IMR-90 (cell line): ENCODE data around the gene OR8G1. TPM values are rescaled to one million over a fixed set of nuclear protein-coding genes. Genes with fewer than 3 reads are reported as not detected.

Experiments
- ATAC-seq: fragments of 200-7000 bp; cut with Tn5 transposase; 2 replicates; pipeline ENCODE4 v1.9.1; 2020; ENCODE audit warnings: low read depth, mild to moderate bottlenecking, moderate library complexity
- BruUV-seq: library from RNA; stranded (reverse); fragments of 400-500 nt; replicated peaks from 2 replicates; lab custom pipeline; 2021; lab: Mats Ljungman, UMichigan
- CTCF ChIA-PET: fragments of 300-600 bp; formaldehyde crosslinking; extraction: SDS; loops from one replicate; lab custom pipeline; 2021; ENCODE audit warnings: antibody characterized with exemption; lab: Yijun Ruan, JAX
- POLR2A ChIA-PET: fragments of 300-600 bp; sonication (Branson Sonifier 250); formaldehyde crosslinking; loops from one replicate; lab custom pipeline; 2022; ENCODE audit warnings: antibody characterized with exemption; ENCODE audit not compliant: unreplicated experiment; lab: Charles Lee
- DNase-seq: peaks from one replicate; pipeline ENCODE4 v3.0.0; 2013
- H2AFZ ChIP-seq: replicated peaks from 2 replicates; pipeline ENCODE3; 2013; ENCODE audit warnings: low read length, mild to moderate bottlenecking; ENCODE audit not compliant: poor library complexity
- H2AK5ac ChIP-seq: 2 replicates; pipeline ENCODE4 v1.6.1; 2013; ENCODE audit warnings: low read depth, low read length, inconsistent platforms
- H2AK9ac ChIP-seq: replicated peaks from 2 replicates; pipeline ENCODE3; 2013; ENCODE audit warnings: mild to moderate bottlenecking, low read depth, low read length, moderate library complexity; ENCODE audit not compliant: poor library complexity
- H2BK120ac ChIP-seq: 2 replicates; pipeline ENCODE4 v1.6.1; 2013; ENCODE audit warnings: low read depth, low read length, inconsistent platforms
- H2BK15ac ChIP-seq: 3 replicates; pipeline ENCODE4 v1.6.1; 2013; ENCODE audit warnings: low read depth, low read length, inconsistent platforms
- H2BK20ac ChIP-seq: 2 replicates; pipeline ENCODE4 v1.6.1; 2013; ENCODE audit warnings: low read depth, mild to moderate bottlenecking, inconsistent platforms, low read length, moderate library complexity
- H2BK5ac ChIP-seq: 2 replicates; pipeline ENCODE4 v1.6.1; 2013; ENCODE audit warnings: mild to moderate bottlenecking, low read depth, low read length, inconsistent platforms; ENCODE audit not compliant: poor library complexity, severe bottlenecking
- H3K14ac ChIP-seq: replicated peaks from 2 replicates; pipeline ENCODE4 v1.6.1; 2013; ENCODE audit warnings: low read depth, low read length, inconsistent platforms
- H3K18ac ChIP-seq: 2 replicates; pipeline ENCODE4 v1.6.1; 2013; ENCODE audit warnings: low read depth, low read length, control low read depth
- H3K23ac ChIP-seq: 2 replicates; pipeline ENCODE4 v1.6.1; 2013; ENCODE audit warnings: low read depth, low read length, inconsistent platforms
- H3K27ac ChIP-seq: 2 replicates; pipeline ENCODE4 v1.5.1; 2013; ENCODE audit warnings: mild to moderate bottlenecking, control low read depth, low read length; ENCODE audit not compliant: insufficient read depth
- H3K27me3 ChIP-seq: 2 replicates; pipeline ENCODE4 v1.6.1; 2013; ENCODE audit warnings: low read length; ENCODE audit not compliant: control insufficient read depth, insufficient read depth
- H3K36me3 ChIP-seq: 2 replicates; pipeline ENCODE4 v1.6.1; 2013; ENCODE audit warnings: low read length, mixed read lengths; ENCODE audit not compliant: control insufficient read depth, insufficient read depth
- H3K4ac ChIP-seq: 2 replicates; pipeline ENCODE4 v1.6.1; 2013; ENCODE audit warnings: low read depth, low read length, inconsistent platforms
- H3K4me1 ChIP-seq: 2 replicates; pipeline ENCODE4 v1.6.1; 2013; ENCODE audit warnings: low read length, mixed read lengths; ENCODE audit not compliant: control insufficient read depth, insufficient read depth
- H3K4me2 ChIP-seq: 2 replicates; pipeline ENCODE4 v1.6.1; 2013; ENCODE audit warnings: low read depth, mild to moderate bottlenecking, control low read depth, low read length, moderate library complexity
- H3K4me3 ChIP-seq: 2 replicates; pipeline ENCODE4 v1.5.1; 2013; ENCODE audit warnings: low read depth, mild to moderate bottlenecking, control low read depth, low read length, moderate library complexity; ENCODE audit not compliant: insufficient read depth
- H3K56ac ChIP-seq: 2 replicates; pipeline ENCODE4 v1.6.1; 2013; ENCODE audit warnings: low read length, inconsistent platforms; ENCODE audit not compliant: insufficient read depth; ENCODE audit errors: extremely low read depth
- H3K79me1 ChIP-seq, 2 experiments: 2 replicates each; pipeline ENCODE4 v1.6.1; 2013; ENCODE audit warnings: low read length in 2 of 2, inconsistent platforms in 1 of 2, low read depth in 1 of 2
- H3K9ac ChIP-seq: 2 replicates; pipeline ENCODE4 v1.6.1; 2013; ENCODE audit warnings: low read depth, low read length, control low read depth
- H3K9me1 ChIP-seq: 2 replicates; pipeline ENCODE4 v1.6.1; 2013; ENCODE audit warnings: low read length, inconsistent platforms; ENCODE audit not compliant: insufficient read depth
- H3K9me3 ChIP-seq: 2 replicates; pipeline ENCODE4 v1.6.1; 2013; ENCODE audit warnings: low read length; ENCODE audit not compliant: control insufficient read depth, insufficient read depth
- H4K20me1 ChIP-seq: 2 replicates; pipeline ENCODE4 v1.6.1; 2013; ENCODE audit warnings: low read length, inconsistent platforms; ENCODE audit not compliant: insufficient read depth
- H4K5ac ChIP-seq: 2 replicates; pipeline ENCODE4 v1.6.1; 2013; ENCODE audit warnings: mild to moderate bottlenecking, low read depth, low read length, control low read depth
- H4K8ac ChIP-seq, 2 experiments: 2 replicates each; pipeline ENCODE4 v1.6.1; 2013; ENCODE audit warnings: low read depth in 2 of 2, low read length in 2 of 2, control low read depth in 1 of 2, inconsistent platforms in 1 of 2
- H4K91ac ChIP-seq: 2 replicates; pipeline ENCODE4 v1.6.1; 2013; ENCODE audit warnings: low read depth, low read length, inconsistent platforms; ENCODE audit not compliant: insufficient read depth
- BHLHE40 ChIP-seq: fragments of 150-350 bp; IDR thresholded peaks from 2 replicates; pipeline ENCODE4 v1.6.1; 2016; ENCODE audit warnings: mild to moderate bottlenecking, low read depth, low read length
- CEBPB ChIP-seq: IDR thresholded peaks from 2 replicates; pipeline ENCODE4 v1.6.1; 2012; ENCODE audit warnings: low read depth, low read length, improper control_type of control experiment
- CHD1 ChIP-seq: IDR thresholded peaks from 2 replicates; pipeline ENCODE4 v1.6.1; 2012; ENCODE audit warnings: low read depth, low read length, improper control_type of control experiment
- CTCF ChIP-seq: conservative IDR thresholded peaks from 2 replicates; pipeline ENCODE4 v1.5.1; 2012; ENCODE audit warnings: mild to moderate bottlenecking, low read depth, low read length, improper control_type of control experiment
- ELK1 ChIP-seq: fragments of 150-350 bp; IDR thresholded peaks from 2 replicates; pipeline ENCODE4 v1.6.1; 2016; ENCODE audit warnings: low read depth, mild to moderate bottlenecking, low read length, moderate library complexity, borderline replicate concordance
- FOS ChIP-seq: fragments of 150-350 bp; IDR thresholded peaks from 2 replicates; pipeline ENCODE4 v1.6.1; 2016; ENCODE audit warnings: low read depth, low read length
- MAFK ChIP-seq: IDR thresholded peaks from 2 replicates; pipeline ENCODE4 v1.6.1; 2012; ENCODE audit warnings: low read depth, low read length, improper control_type of control experiment
- MAZ ChIP-seq: IDR thresholded peaks from 2 replicates; pipeline ENCODE4 v1.6.1; 2012; ENCODE audit warnings: low read depth, mild to moderate bottlenecking, low read length, improper control_type of control experiment, moderate library complexity, borderline replicate concordance
- MXI1 ChIP-seq: IDR thresholded peaks from 2 replicates; pipeline ENCODE4 v1.6.1; 2012; ENCODE audit warnings: low read depth, mild to moderate bottlenecking, low read length, moderate library complexity, borderline replicate concordance
- NFE2L2 ChIP-seq: fragments of 150-350 bp; IDR thresholded peaks from 2 replicates; pipeline ENCODE4 v1.6.1; 2016; ENCODE audit warnings: low read depth, mild to moderate bottlenecking, low read length
- POLR2A ChIP-seq: IDR thresholded peaks from 2 replicates; pipeline ENCODE4 v1.6.1; 2012; ENCODE audit warnings: mild to moderate bottlenecking, low read depth, low read length
- RAD21 ChIP-seq: IDR thresholded peaks from 2 replicates; pipeline ENCODE4 v1.6.1; 2012; ENCODE audit warnings: low read length, improper control_type of control experiment
- RCOR1 ChIP-seq: IDR thresholded peaks from 2 replicates; pipeline ENCODE4 v1.6.1; 2012; ENCODE audit warnings: mild to moderate bottlenecking, low read length, improper control_type of control experiment; ENCODE audit not compliant: insufficient replicate concordance
- RFX5 ChIP-seq: IDR thresholded peaks from 2 replicates; pipeline ENCODE4 v1.8.0; 2012; ENCODE audit warnings: low read depth, mild to moderate bottlenecking, low read length, moderate library complexity
- SMC3 ChIP-seq: fragments of 150-350 bp; IDR thresholded peaks from 2 replicates; pipeline ENCODE4 v1.6.1; 2016; ENCODE audit warnings: low read depth, mild to moderate bottlenecking, antibody characterized with exemption, low read length, moderate library complexity
- WGBS, 2 experiments: methylation state at CpG; one replicate each; pipeline versions ENCODE4 v1.1.5 to v1.1.7; 2013; ENCODE audit warnings: missing lambda C conversion rate in 2 of 2; ENCODE audit not compliant: insufficient read length in 1 of 2; ENCODE audit errors: extremely low coverage in 2 of 2; 5-methylcytosine and 5-hydroxymethylcytosine counted together
- dilution Hi-C: fragments of 300-500 bp; cut with HindIII; formaldehyde crosslinking; loops from one replicate; pipeline ENCODE4 v1.14.3; 2018; ENCODE audit warnings: low sequenced_read_pairs; ENCODE audit not compliant: unreplicated experiment
- in situ Hi-C: fragments of 300-500 bp; cut with MboI; formaldehyde crosslinking; loops from 3 replicates; pipeline ENCODE4 v1.14.3; 2019; ENCODE audit warnings: low sequenced_read_pairs, inconsistent platforms, mixed read lengths
- intact Hi-C: fragments of 100-400 bp; cut with micrococcal nuclease; formaldehyde crosslinking; loops from 2 replicates; pipeline ENCODE4 v1.10.0; 2022
- polyA plus RNA-seq, 3 experiments: library from polyadenylated mRNA; depleted of rRNA; stranded (reverse); fragments of >200 nt; gene quantifications; 2 replicates each; pipeline ENCODE4 v1.2.3, GENCODE V29; 2012; ENCODE audit warnings: low replicate concordance in 1 of 3
- total RNA-seq: library from RNA; depleted of rRNA; stranded (reverse); fragments of >200 nt; gene quantifications from 2 replicates; pipeline ENCODE4 v1.2.3, GENCODE V29; 2012
- TF ChIP-seq, protein P1 (sequence below): fragments of 150-350 bp; IDR thresholded peaks from 2 replicates; pipeline ENCODE4 v1.6.1; 2017; ENCODE audit warnings: mild to moderate bottlenecking, antibody characterized with exemption, low read length, low read depth

Gene OR8G1
- total and polyA plus RNA-seq, 2 of the 4 experiments (the other 2 are of a cell fraction): not detected

- H4K91ac ChIP-seq: no peak within 1 kb of the TSS
- no peaks in the 10 kb centered on the region for H3K9me3 ChIP-seq
- H2AK9ac ChIP-seq: no peak within 1 kb of the TSS
- H3K27ac ChIP-seq: no peak within 1 kb of the TSS
- no peak within 1 kb of the TSS for H3K23ac ChIP-seq
- TF ChIP-seq MAFK (no peak), CHD1 (no peak), BHLHE40 (no peak), RAD21 (no peak), MXI1 (no peak), FOS (no peak), RFX5 (no peak), SMC3 (no peak), NFE2L2 (no peak), MAZ (no peak), CEBPB (no peak), ELK1 (no peak), CTCF (no peak), RCOR1 (no peak), POLR2A (no peak)
- TF ChIP-seq, protein P1, sequence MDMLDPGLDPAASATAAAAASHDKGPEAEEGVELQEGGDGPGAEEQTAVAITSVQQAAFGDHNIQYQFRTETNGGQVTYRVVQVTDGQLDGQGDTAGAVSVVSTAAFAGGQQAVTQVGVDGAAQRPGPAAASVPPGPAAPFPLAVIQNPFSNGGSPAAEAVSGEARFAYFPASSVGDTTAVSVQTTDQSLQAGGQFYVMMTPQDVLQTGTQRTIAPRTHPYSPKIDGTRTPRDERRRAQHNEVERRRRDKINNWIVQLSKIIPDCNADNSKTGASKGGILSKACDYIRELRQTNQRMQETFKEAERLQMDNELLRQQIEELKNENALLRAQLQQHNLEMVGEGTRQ: no peak
- POLR2A ChIA-PET: no interaction called here
- no peak within 1 kb of the TSS for H2BK5ac ChIP-seq
- H3K56ac ChIP-seq: no peak within 1 kb of the TSS
- CTCF ChIA-PET: no interaction called here
- no peaks in the 10 kb centered on the region for H3K4me1 ChIP-seq
- intact Hi-C loops (no loop called here), dilution Hi-C loops (no loop called here), in situ Hi-C loops (no loop called here)
- no peak within 1 kb of the TSS for H4K5ac ChIP-seq
- H2AFZ ChIP-seq: no peak within 1 kb of the TSS
- H4K20me1 ChIP-seq: no peaks in the 10 kb centered on the region
- no peak within 1 kb of the TSS for H2AK5ac ChIP-seq
- H3K9me1 ChIP-seq: no peaks in the 10 kb centered on the region
- no peak within 1 kb of the TSS for H3K4me2 ChIP-seq
- no peak within 1 kb of the TSS for H2BK15ac ChIP-seq
- H3K27me3 ChIP-seq: no peaks in the 10 kb centered on the region; the same call in 1 of the 2 replicates
- no peak within 1 kb of the TSS for H3K14ac ChIP-seq
- H2BK120ac ChIP-seq: no peak within 1 kb of the TSS
- no peak within 1 kb of the TSS for H4K8ac ChIP-seq
- no peak within 1 kb of the TSS for H3K4me3 ChIP-seq
- ATAC-seq (no peak), DNase-seq (no peak)
- H3K36me3 ChIP-seq: no peaks in the 10 kb centered on the region
- no peak within 1 kb of the TSS for H3K9ac ChIP-seq
- H3K4ac ChIP-seq: no peak within 1 kb of the TSS
- H2BK20ac ChIP-seq: no peak within 1 kb of the TSS
- 80% methylated on average over 1 of the region's 4 CpGs; no CpG with 5 or more reads in 1 of the 2 experiments for WGBS, 2 experiments
- H3K79me1 ChIP-seq: no peaks in the 10 kb centered on the region
- H3K18ac ChIP-seq: no peak within 1 kb of the TSS
- no TSS peak for BruUV-seq
These were observed 15.2 kb downstream of the OR8G1 start, which contains the start of gene OR8G5 for GRCh38 chr11:124256076-124256475. TSS of gene OR8G5 (plus strand) at chr11:124256376. CDS start at chr11:124264932, 8,556 bp downstream.
